H1 (cell line): Measurements from ENCODE around the gene ARFRP1. TPM values are rescaled to one million over a fixed set of nuclear protein-coding genes. Genes with fewer than 3 reads are reported as not detected.

Source experiments
- CTCF ChIA-PET: fragments of 300-600 bp; sonication (Branson Sonifier 250); formaldehyde crosslinking; loops from one replicate; lab custom pipeline; 2021; ENCODE audit not compliant: partially characterized antibody; lab: Charles Lee
- POLR2A ChIA-PET: fragments of 300-600 bp; sonication (Branson Sonifier 250); formaldehyde crosslinking; loops from one replicate; lab custom pipeline; 2021; ENCODE audit warnings: inconsistent platforms; ENCODE audit not compliant: partially characterized antibody; lab: Charles Lee
- DNase-seq, 2 experiments: peaks; one replicate each; pipeline versions ENCODE4 v3.0.0 to v3.0.0-alpha.2; 2010 to 2022; ENCODE audit warnings: low spot score in 2 of 2, low read depth in 1 of 2, mixed read lengths in 1 of 2
- FAIRE-seq: peaks from 2 replicates; lab custom pipeline; 2011; peaks lifted over from hg19 to GRCh38; lab: Jason Lieb, UNC
- H2AFZ ChIP-seq: 2 replicates; pipeline ENCODE4 v1.8.1; 2012; ENCODE audit warnings: low read length, inconsistent platforms
- H2AK5ac ChIP-seq: 2 replicates; pipeline ENCODE4 v1.6.1; 2013; ENCODE audit warnings: low read depth, low read length
- H2BK120ac ChIP-seq: replicated peaks from 2 replicates; pipeline ENCODE3; 2013; ENCODE audit warnings: low read depth, low read length, inconsistent platforms
- H2BK12ac ChIP-seq: 2 replicates; pipeline ENCODE4 v1.6.1; 2013; ENCODE audit warnings: low read depth, low read length
- H2BK15ac ChIP-seq: 2 replicates; pipeline ENCODE4 v1.6.1; 2013; ENCODE audit warnings: low read length
- H2BK20ac ChIP-seq: 2 replicates; pipeline ENCODE4 v1.6.1; 2013; ENCODE audit warnings: low read length
- H2BK5ac ChIP-seq: 2 replicates; pipeline ENCODE4 v1.6.1; 2013; ENCODE audit warnings: low read depth, low read length
- H3K14ac ChIP-seq: 2 replicates; pipeline ENCODE4 v1.6.1; 2013; ENCODE audit warnings: inconsistent platforms; ENCODE audit not compliant: insufficient read length
- H3K18ac ChIP-seq: 2 replicates; pipeline ENCODE4 v1.6.1; 2013; ENCODE audit warnings: low read length; ENCODE audit errors: extremely low read depth
- H3K23ac ChIP-seq: 2 replicates; pipeline ENCODE4 v1.6.1; 2013; ENCODE audit warnings: inconsistent platforms; ENCODE audit not compliant: insufficient read length
- H3K23me2 ChIP-seq: 2 replicates; pipeline ENCODE4 v1.6.1; 2013; ENCODE audit warnings: low read depth, low read length
- H3K27ac ChIP-seq: 2 replicates; pipeline ENCODE4 v1.6.1; 2011; ENCODE audit warnings: low read depth, low read length, inconsistent platforms
- H3K27me3 ChIP-seq, 4 experiments: replicated peaks in 1 of 4; 1 replicate in 1 of 4; 2 replicates in 3 of 4; pipeline versions ENCODE4 v1.6.1 to v1.8.1; 2011 to 2013; ENCODE audit warnings: low read length in 3 of 4, mild to moderate bottlenecking in 3 of 4, inconsistent platforms in 2 of 4, mixed read lengths in 2 of 4, moderate library complexity in 1 of 4; ENCODE audit not compliant: control insufficient read depth in 3 of 4, insufficient read depth in 3 of 4; ENCODE audit errors: extremely low read depth in 1 of 4
- H3K36me3 ChIP-seq, 4 experiments: 2 replicates each; pipeline versions ENCODE4 v1.6.1 to v1.8.1; 2011 to 2013; ENCODE audit warnings: mild to moderate bottlenecking in 4 of 4, low read length in 3 of 4, moderate library complexity in 2 of 4, control low read depth in 1 of 4, inconsistent platforms in 1 of 4; ENCODE audit not compliant: insufficient read depth in 4 of 4, control insufficient read depth in 2 of 4
- H3K4ac ChIP-seq: replicated peaks from 2 replicates; pipeline ENCODE3; 2013; ENCODE audit warnings: low read length, low read depth, mixed read lengths, inconsistent platforms; ENCODE audit not compliant: insufficient read length
- H3K4me1 ChIP-seq, 4 experiments: replicated peaks in 1 of 4; 1 replicate in 1 of 4; 2 replicates in 3 of 4; pipeline versions ENCODE4 v1.6.1 to v1.8.1; 2011 to 2013; ENCODE audit warnings: low read length in 3 of 4, inconsistent platforms in 2 of 4, mixed read lengths in 1 of 4; ENCODE audit not compliant: insufficient read depth in 4 of 4, control insufficient read depth in 3 of 4
- H3K4me2 ChIP-seq, 2 experiments: 2 replicates each; pipeline versions ENCODE4 v1.6.1 to v1.8.1; 2011 to 2013; ENCODE audit warnings: low read depth in 2 of 2, low read length in 2 of 2, control low read depth in 1 of 2, inconsistent platforms in 1 of 2, mild to moderate bottlenecking in 1 of 2; ENCODE audit not compliant: insufficient read depth in 1 of 2
- H3K4me3 ChIP-seq, 4 experiments: fragments of 200-600, 300-600 bp in 1 of 4; sonication (generic), shearing (Covaris generic), sonication (Bioruptor Twin) in 1 of 4; 2 replicates each; pipeline versions ENCODE4 v1.5.1 to v1.8.1; 2011 to 2016; ENCODE audit warnings: low read length in 4 of 4, low read depth in 3 of 4, control low read depth in 2 of 4, inconsistent platforms in 2 of 4, mild to moderate bottlenecking in 2 of 4, mixed read lengths in 1 of 4, moderate library complexity in 1 of 4; ENCODE audit not compliant: insufficient read depth in 2 of 4; ENCODE audit errors: extremely low read depth in 1 of 4
- H3K56ac ChIP-seq: replicated peaks from 2 replicates; pipeline ENCODE3; 2013; ENCODE audit warnings: low read depth, mild to moderate bottlenecking, mixed read lengths, low read length, inconsistent platforms; ENCODE audit not compliant: insufficient read length
- H3K79me1 ChIP-seq: 2 replicates; pipeline ENCODE4 v1.6.1; 2013; ENCODE audit warnings: low read depth, low read length, control low read depth
- H3K79me2 ChIP-seq, 2 experiments: 2 replicates each; pipeline versions ENCODE4 v1.6.1 to v1.8.1; 2012 to 2013; ENCODE audit warnings: low read length in 2 of 2, mild to moderate bottlenecking in 2 of 2, inconsistent platforms in 1 of 2; ENCODE audit not compliant: insufficient read depth in 2 of 2, control insufficient read depth in 1 of 2
- H3K9ac ChIP-seq, 4 experiments: replicated peaks in 1 of 4; 1 replicate in 1 of 4; 2 replicates in 3 of 4; pipeline versions ENCODE4 v1.6.1 to v1.8.1; 2011 to 2013; ENCODE audit warnings: low read depth in 3 of 4, low read length in 3 of 4, control low read depth in 2 of 4, mild to moderate bottlenecking in 2 of 4, moderate library complexity in 2 of 4, inconsistent platforms in 1 of 4; ENCODE audit errors: extremely low read depth in 1 of 4
- H3K9me3 ChIP-seq, 2 experiments: 2 replicates each; pipeline versions ENCODE4 v1.6.1 to v1.8.1; 2012 to 2013; ENCODE audit warnings: mild to moderate bottlenecking in 2 of 2, moderate library complexity in 2 of 2, control low read depth in 1 of 2, inconsistent platforms in 1 of 2, low read depth in 1 of 2, low read length in 1 of 2, mixed read lengths in 1 of 2; ENCODE audit not compliant: insufficient read depth in 2 of 2
- H4K20me1 ChIP-seq, 2 experiments: replicated peaks in 1 of 2; 2 replicates each; pipeline versions ENCODE3 to v1.8.1; 2011 to 2013; ENCODE audit warnings: inconsistent platforms in 2 of 2, low read length in 2 of 2, mild to moderate bottlenecking in 1 of 2; ENCODE audit not compliant: insufficient read depth in 2 of 2, control insufficient read depth in 1 of 2
- H4K5ac ChIP-seq: 2 replicates; pipeline ENCODE4 v1.6.1; 2013; ENCODE audit warnings: low read length, low read depth, mixed read lengths, inconsistent platforms; ENCODE audit not compliant: insufficient read length
- H4K8ac ChIP-seq: 2 replicates; pipeline ENCODE4 v1.8.0; 2013; ENCODE audit warnings: mild to moderate bottlenecking, moderate library complexity, low read length, inconsistent platforms; ENCODE audit not compliant: insufficient read depth; ENCODE audit errors: extremely low read depth
- H4K91ac ChIP-seq: replicated peaks from 2 replicates; pipeline ENCODE3; 2013; ENCODE audit warnings: low read length, mixed read lengths, inconsistent platforms; ENCODE audit not compliant: insufficient read length
- CHD2 ChIP-seq: IDR thresholded peaks from 2 replicates; pipeline ENCODE4 v1.6.1; 2012; ENCODE audit warnings: low read length, improper control_type of control experiment
- POLR2A ChIP-seq, 2 experiments: IDR thresholded peaks; 1 replicate in 1 of 2; 2 replicates in 1 of 2; pipeline ENCODE4 v1.6.1; 2011; ENCODE audit warnings: low read depth in 2 of 2, low read length in 2 of 2, mild to moderate bottlenecking in 2 of 2; ENCODE audit errors: control extremely low read depth in 1 of 2
- POLR2AphosphoS5 ChIP-seq: IDR thresholded peaks from 2 replicates; pipeline ENCODE4 v1.6.1; 2011; ENCODE audit warnings: low read depth, low read length
- TAF7 ChIP-seq: optimal IDR thresholded peaks from 2 replicates; pipeline ENCODE3; 2011; ENCODE audit warnings: low read depth, mild to moderate bottlenecking, inconsistent platforms, low read length, moderate library complexity, borderline replicate concordance
- WGBS, 2 experiments: shearing (Covaris generic) in 1 of 2; methylation state at CpG; one replicate each; pipeline versions ENCODE4 v1.1.6 to v1.1.7; 2013 to 2015; ENCODE audit warnings: low lambda C conversion rate in 2 of 2, mixed read lengths in 2 of 2, inconsistent platforms in 1 of 2, low coverage in 1 of 2, missing lambda C conversion rate in 1 of 2; ENCODE audit not compliant: insufficient replicate concordance in 2 of 2, insufficient coverage in 1 of 2, insufficient read length in 1 of 2; ENCODE audit errors: extremely low coverage in 1 of 2, missing lambda C conversion rate in 1 of 2; 5-methylcytosine and 5-hydroxymethylcytosine counted together
- polyA plus RNA-seq, 7 experiments: library from polyadenylated mRNA; depleted of rRNA in 3 of 7; stranded (reverse) in 5 of 7; unstranded in 2 of 7; fragments of >200 nt in 5 of 7; fragments of 200-250 nt in 2 of 7; gene quantifications; 1 replicate in 5 of 7; 2 replicates in 1 of 7; 4 replicates in 1 of 7; pipeline versions ENCODE4 v1.2.1 to v1.2.3, GENCODE V29; 2011 to 2013; ENCODE audit warnings: missing spikeins in 2 of 7, mixed read lengths in 2 of 7
- total RNA-seq: library from RNA; stranded (reverse); fragmentation: NEBNext Ultra II Directional; extraction: Animal tissue kit (Norgen Biotek cat#: 25700); gene quantifications from 2 replicates; pipeline ENCODE4 v1.2.1, GENCODE V29; 2021

Gene ARFRP1
- total and polyA plus RNA-seq, 2 of the 8 experiments (the other 6 are each of a cell fraction or from before 2014, with no cell fraction given), result 12.9 to 22.9 TPM

- CTCF ChIA-PET, result interaction anchor here (0.6 to 2.4 kb wide), 6 partner anchors 9 to 240 kb away, joined by 3 to 9 read pairs (median 4); partner anchors contain the start of genes ARFRP1 and ZGPAT
- peaks cover 0 to 3% (median 0%) of the 10 kb centered on the region in 4 experiments; a peak in 1 of 8 replicates for H3K36me3 ChIP-seq
- WGBS, 2 experiments, result 84% methylated on average over 14 of the region's 19 CpGs; no CpG with 5 or more reads in 1 of the 2 experiments
Observed at GRCh38 chr20:63698739-63699465, 8.9 kb downstream of the ARFRP1 start.

More at GRCh38 chr20:63698739-63699465, 8.9 kb downstream of the ARFRP1 start:
- Histone ChIP-seq H3K56ac (no peak overlapping the region), H3K23ac (no peak overlapping the region), H3K9me3 (no peaks in the 10 kb centered on the region), H3K4me1 (peaks cover 0 to 12% (median 7%) of the 10 kb centered on the region in 4 experiments; a peak in 4 of 7 replicates), H2BK20ac (no peak overlapping the region), H3K79me1 (no peaks in the 10 kb centered on the region), H3K9ac (no peak overlapping the region), H3K4me2 (no peak overlapping the region), H4K20me1 (peaks cover 2 to 10% of the 10 kb centered on the region in 2 experiments), H3K4ac (no peak overlapping the region), H2BK5ac (no peak overlapping the region), H3K23me2 (peaks cover 5% of the 10 kb centered on the region; the same call in 1 of the 2 replicates), H3K79me2 (no peaks in the 10 kb centered on the region), H2AK5ac (no peak overlapping the region), H2BK120ac (no peak overlapping the region), H3K27me3 (no peaks in the 10 kb centered on the region), H4K8ac (peak overlapping the region; percentile 65; the same call in 1 of the 2 replicates), H3K4me3 (no peak overlapping the region), H3K18ac (no peak overlapping the region), H3K14ac (no peak overlapping the region), H3K27ac (no peak overlapping the region), H4K5ac (no peak overlapping the region), H4K91ac (no peak overlapping the region), H2AFZ (no peak overlapping the region), H2BK15ac (no peak overlapping the region), H2BK12ac (no peak overlapping the region)
- FAIRE-seq (no peak), DNase-seq (no peak)
- POLR2A ChIA-PET, result interaction anchor here (0.5 to 4.2 kb wide), 21 partner anchors 10 to 510 kb away, joined by 3 to 31 read pairs (median 3); partner anchors contain the start of genes LIME1, RTEL1, SLC2A4RG and UCKL1
- TF ChIP-seq POLR2A (IDR thresholded peaks at IDR 0.05; ENCODE audit: control extremely low read depth in 1 of 2, low read depth in 2 of 2, low read length in 2 of 2), result peak; percentile 16 to 19; a peak in 2 of 3 replicates
- TF ChIP-seq POLR2AphosphoS5, result peak; percentile 10; the same call in 1 of the 2 replicates
- TF ChIP-seq CHD2, result no peak
- TF ChIP-seq TAF7, result no peak
